Liver (tissue), 3 donors: ENCODE results near the gene TOGARAM2.

ENCODE experiments used
- FOXA1 ChIP-seq: IDR thresholded peaks from 2 replicates; pipeline ENCODE4 v1.6.1; 2016; ENCODE audit warnings: antibody characterized with exemption
- NR2F2 ChIP-seq: IDR thresholded peaks from 2 replicates; pipeline ENCODE4 v1.6.1; 2016; ENCODE audit warnings: antibody characterized with exemption
- RAD21 ChIP-seq, 2 donors: IDR thresholded peaks; 2 replicates each; pipeline ENCODE4 v1.6.1; 2016; ENCODE audit warnings: antibody characterized with exemption in 2 of 2, mild to moderate bottlenecking in 2 of 2
- TAF1 ChIP-seq: conservative IDR thresholded peaks from 2 replicates; pipeline ENCODE4 v1.6.1; 2016; ENCODE audit warnings: antibody characterized with exemption, mild to moderate bottlenecking
- YY1 ChIP-seq: IDR thresholded peaks from 2 replicates; pipeline ENCODE4 v1.6.1; 2016; ENCODE audit warnings: antibody characterized with exemption, mild to moderate bottlenecking
- TF ChIP-seq, protein P1 (sequence below): fragments of 150-350 bp; IDR thresholded peaks from 2 replicates; pipeline ENCODE4 v1.5.1; 2017; ENCODE audit warnings: improper control_type of control experiment, low read depth, low read length; ENCODE audit not compliant: missing input control
- TF ChIP-seq, protein P2 (sequence below): IDR thresholded peaks from 2 replicates; pipeline ENCODE4 v1.6.1; 2016; ENCODE audit warnings: antibody characterized with exemption, mild to moderate bottlenecking
- donor health status: healthy.
- donor health status: healthy.

DNA sequence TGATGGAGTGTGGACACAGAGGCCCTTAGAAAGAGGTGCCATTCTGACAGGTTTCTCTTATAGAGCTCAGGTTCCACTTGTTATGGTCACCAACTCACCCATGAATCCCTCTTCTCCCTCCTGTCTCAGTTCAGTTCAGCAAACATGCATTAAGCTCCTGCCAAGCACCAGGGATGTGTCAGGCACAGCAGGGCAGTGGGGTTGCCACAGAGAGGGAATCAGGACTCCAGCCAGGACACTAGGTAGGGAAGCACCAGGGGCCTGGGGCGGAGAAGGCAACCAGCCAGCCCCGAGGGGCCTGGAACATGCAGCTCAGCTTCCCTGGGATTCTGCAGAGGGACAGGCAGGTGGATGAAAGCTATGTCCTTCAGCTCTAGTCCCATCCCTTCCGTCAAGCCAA, 44.6 kb downstream of the TOGARAM2 start:
- no peak for TF ChIP-seq YY1
- TF ChIP-seq, protein P1, sequence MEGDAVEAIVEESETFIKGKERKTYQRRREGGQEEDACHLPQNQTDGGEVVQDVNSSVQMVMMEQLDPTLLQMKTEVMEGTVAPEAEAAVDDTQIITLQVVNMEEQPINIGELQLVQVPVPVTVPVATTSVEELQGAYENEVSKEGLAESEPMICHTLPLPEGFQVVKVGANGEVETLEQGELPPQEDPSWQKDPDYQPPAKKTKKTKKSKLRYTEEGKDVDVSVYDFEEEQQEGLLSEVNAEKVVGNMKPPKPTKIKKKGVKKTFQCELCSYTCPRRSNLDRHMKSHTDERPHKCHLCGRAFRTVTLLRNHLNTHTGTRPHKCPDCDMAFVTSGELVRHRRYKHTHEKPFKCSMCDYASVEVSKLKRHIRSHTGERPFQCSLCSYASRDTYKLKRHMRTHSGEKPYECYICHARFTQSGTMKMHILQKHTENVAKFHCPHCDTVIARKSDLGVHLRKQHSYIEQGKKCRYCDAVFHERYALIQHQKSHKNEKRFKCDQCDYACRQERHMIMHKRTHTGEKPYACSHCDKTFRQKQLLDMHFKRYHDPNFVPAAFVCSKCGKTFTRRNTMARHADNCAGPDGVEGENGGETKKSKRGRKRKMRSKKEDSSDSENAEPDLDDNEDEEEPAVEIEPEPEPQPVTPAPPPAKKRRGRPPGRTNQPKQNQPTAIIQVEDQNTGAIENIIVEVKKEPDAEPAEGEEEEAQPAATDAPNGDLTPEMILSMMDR, result no peak
- TF ChIP-seq, protein P2, sequence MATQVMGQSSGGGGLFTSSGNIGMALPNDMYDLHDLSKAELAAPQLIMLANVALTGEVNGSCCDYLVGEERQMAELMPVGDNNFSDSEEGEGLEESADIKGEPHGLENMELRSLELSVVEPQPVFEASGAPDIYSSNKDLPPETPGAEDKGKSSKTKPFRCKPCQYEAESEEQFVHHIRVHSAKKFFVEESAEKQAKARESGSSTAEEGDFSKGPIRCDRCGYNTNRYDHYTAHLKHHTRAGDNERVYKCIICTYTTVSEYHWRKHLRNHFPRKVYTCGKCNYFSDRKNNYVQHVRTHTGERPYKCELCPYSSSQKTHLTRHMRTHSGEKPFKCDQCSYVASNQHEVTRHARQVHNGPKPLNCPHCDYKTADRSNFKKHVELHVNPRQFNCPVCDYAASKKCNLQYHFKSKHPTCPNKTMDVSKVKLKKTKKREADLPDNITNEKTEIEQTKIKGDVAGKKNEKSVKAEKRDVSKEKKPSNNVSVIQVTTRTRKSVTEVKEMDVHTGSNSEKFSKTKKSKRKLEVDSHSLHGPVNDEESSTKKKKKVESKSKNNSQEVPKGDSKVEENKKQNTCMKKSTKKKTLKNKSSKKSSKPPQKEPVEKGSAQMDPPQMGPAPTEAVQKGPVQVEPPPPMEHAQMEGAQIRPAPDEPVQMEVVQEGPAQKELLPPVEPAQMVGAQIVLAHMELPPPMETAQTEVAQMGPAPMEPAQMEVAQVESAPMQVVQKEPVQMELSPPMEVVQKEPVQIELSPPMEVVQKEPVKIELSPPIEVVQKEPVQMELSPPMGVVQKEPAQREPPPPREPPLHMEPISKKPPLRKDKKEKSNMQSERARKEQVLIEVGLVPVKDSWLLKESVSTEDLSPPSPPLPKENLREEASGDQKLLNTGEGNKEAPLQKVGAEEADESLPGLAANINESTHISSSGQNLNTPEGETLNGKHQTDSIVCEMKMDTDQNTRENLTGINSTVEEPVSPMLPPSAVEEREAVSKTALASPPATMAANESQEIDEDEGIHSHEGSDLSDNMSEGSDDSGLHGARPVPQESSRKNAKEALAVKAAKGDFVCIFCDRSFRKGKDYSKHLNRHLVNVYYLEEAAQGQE, result no peak
- no peak for TF ChIP-seq FOXA1
- TF ChIP-seq NR2F2, result no peak
- TF ChIP-seq TAF1, result no peak
- TF ChIP-seq RAD21 (IDR thresholded peaks at IDR 0.05), result no peak
